ENCODE measurements around the gene SFXN5.

The SFXN5 gene

GRCh38 chr2:73043929-73044832 is 27.3 kb downstream of the SFXN5 start:
- no peak for DNase-seq (ENCODE audit: low read depth)

GRCh38 chr2:73043276-73043675 is 28.2 kb downstream of the SFXN5 start:
- no peak for DNase-seq (ENCODE audit: low read depth)

GRCh38 chr2:73037947-73038585 is 33.4 kb downstream of the SFXN5 start:
- DNase-seq (ENCODE audit: low read depth): no peak

GRCh38 chr2:73036766-73037165 is 34.7 kb downstream of the SFXN5 start:
- no peak for DNase-seq (ENCODE audit: low read depth)

GRCh38 chr2:73035899-73036711 is 35.4 kb downstream of the SFXN5 start:
- DNase-seq (ENCODE audit: low read depth): no peak

GRCh38 chr2:73034661-73035375 is 36.7 kb downstream of the SFXN5 start:
- no peak for DNase-seq (ENCODE audit: low read depth)

- DNase-seq (ENCODE audit: low read depth): no peak
Observed at GRCh38 chr2:73033766-73034381, 37.6 kb downstream of the SFXN5 start.

- no peak for DNase-seq (ENCODE audit: low read depth)
Observed at GRCh38 chr2:73033142-73033765, 38.3 kb downstream of the SFXN5 start.

- DNase-seq (ENCODE audit: low read depth): no peak
Observed at GRCh38 chr2:73032702-73033097, 38.8 kb downstream of the SFXN5 start.

GRCh38 chr2:73031725-73032701 is 39.5 kb downstream of the SFXN5 start:
- DNase-seq (ENCODE audit: low read depth): no peak

- DNase-seq (ENCODE audit: low read depth): no peak
Observed at GRCh38 chr2:73031095-73031678, 40.3 kb downstream of the SFXN5 start.

- no peak for DNase-seq (ENCODE audit: low read depth)
Observed at GRCh38 chr2:73028841-73029240, 42.7 kb downstream of the SFXN5 start.

- DNase-seq (ENCODE audit: low read depth): no peak
Observed at GRCh38 chr2:73027340-73027739, 44.2 kb downstream of the SFXN5 start.

GRCh38 chr2:73023497-73023896 is 48.0 kb downstream of the SFXN5 start:
- no peak for DNase-seq (ENCODE audit: low read depth)

- DNase-seq (ENCODE audit: low read depth): no peak
Observed at GRCh38 chr2:73022024-73022568, 49.4 kb downstream of the SFXN5 start.

GRCh38 chr2:73021371-73022010 is 50.0 kb downstream of the SFXN5 start:
- no peak for DNase-seq (ENCODE audit: low read depth)

GRCh38 chr2:73020657-73021370 is 50.7 kb downstream of the SFXN5 start:
- DNase-seq (ENCODE audit: low read depth): no peak

GRCh38 chr2:73020306-73020656 is 51.2 kb downstream of the SFXN5 start:
- DNase-seq (ENCODE audit: low read depth): no peak

Measured in activated gamma-delta T cell treated with anti-CD3 and anti-CD28 coated beads, Interleukin-2, amount 50 U/mL, for 16 hours (primary cell).